Neural progenitor cell (in vitro differentiated cells): ENCODE data around the gene JRKL.

ENCODE experiments used
- EZH2 ChIP-seq: fragments of 200-600 bp; sonication (generic); IDR thresholded peaks from 2 replicates; pipeline ENCODE4 v1.6.1; 2017; ENCODE audit warnings: antibody characterized with exemption, mild to moderate bottlenecking, moderate library complexity
- EZH2phosphoT487 ChIP-seq: fragments of 200-600 bp; sonication (generic); IDR thresholded peaks from 2 replicates; pipeline ENCODE4 v1.6.1; 2017; ENCODE audit warnings: antibody characterized with exemption
- TF ChIP-seq, protein P1 (sequence below): fragments of 200-600 bp; sonication (generic); IDR thresholded peaks from 2 replicates; pipeline ENCODE4 v1.5.1; 2017; ENCODE audit warnings: antibody characterized with exemption, mild to moderate bottlenecking

- TF ChIP-seq, protein P1, sequence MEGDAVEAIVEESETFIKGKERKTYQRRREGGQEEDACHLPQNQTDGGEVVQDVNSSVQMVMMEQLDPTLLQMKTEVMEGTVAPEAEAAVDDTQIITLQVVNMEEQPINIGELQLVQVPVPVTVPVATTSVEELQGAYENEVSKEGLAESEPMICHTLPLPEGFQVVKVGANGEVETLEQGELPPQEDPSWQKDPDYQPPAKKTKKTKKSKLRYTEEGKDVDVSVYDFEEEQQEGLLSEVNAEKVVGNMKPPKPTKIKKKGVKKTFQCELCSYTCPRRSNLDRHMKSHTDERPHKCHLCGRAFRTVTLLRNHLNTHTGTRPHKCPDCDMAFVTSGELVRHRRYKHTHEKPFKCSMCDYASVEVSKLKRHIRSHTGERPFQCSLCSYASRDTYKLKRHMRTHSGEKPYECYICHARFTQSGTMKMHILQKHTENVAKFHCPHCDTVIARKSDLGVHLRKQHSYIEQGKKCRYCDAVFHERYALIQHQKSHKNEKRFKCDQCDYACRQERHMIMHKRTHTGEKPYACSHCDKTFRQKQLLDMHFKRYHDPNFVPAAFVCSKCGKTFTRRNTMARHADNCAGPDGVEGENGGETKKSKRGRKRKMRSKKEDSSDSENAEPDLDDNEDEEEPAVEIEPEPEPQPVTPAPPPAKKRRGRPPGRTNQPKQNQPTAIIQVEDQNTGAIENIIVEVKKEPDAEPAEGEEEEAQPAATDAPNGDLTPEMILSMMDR = no peak
- TF ChIP-seq EZH2 = no peak
- no peak for TF ChIP-seq EZH2phosphoT487
Measured at GRCh38 chr11:96424693-96425092, 34.9 kb downstream of the JRKL start.
